IMR-90 (cell line): ENCODE data around the gene CEACAM3. TPM values are rescaled to one million over a fixed set of nuclear protein-coding genes. Genes with fewer than 3 reads are reported as not detected.

Experiments
- ATAC-seq: fragments of 200-7000 bp; cut with Tn5 transposase; 2 replicates; pipeline ENCODE4 v1.9.1; 2020; ENCODE audit warnings: low read depth, mild to moderate bottlenecking, moderate library complexity
- BruUV-seq: library from RNA; stranded (reverse); fragments of 400-500 nt; replicated peaks from 2 replicates; lab custom pipeline; 2021; lab: Mats Ljungman, UMichigan
- CTCF ChIA-PET: fragments of 300-600 bp; formaldehyde crosslinking; extraction: SDS; loops from one replicate; lab custom pipeline; 2021; ENCODE audit warnings: antibody characterized with exemption; lab: Yijun Ruan, JAX
- POLR2A ChIA-PET: fragments of 300-600 bp; sonication (Branson Sonifier 250); formaldehyde crosslinking; loops from one replicate; lab custom pipeline; 2022; ENCODE audit warnings: antibody characterized with exemption; ENCODE audit not compliant: unreplicated experiment; lab: Charles Lee
- DNase-seq: peaks from one replicate; pipeline ENCODE4 v3.0.0; 2013
- H2AFZ ChIP-seq: replicated peaks from 2 replicates; pipeline ENCODE3; 2013; ENCODE audit warnings: low read length, mild to moderate bottlenecking; ENCODE audit not compliant: poor library complexity
- H2AK5ac ChIP-seq: 2 replicates; pipeline ENCODE4 v1.6.1; 2013; ENCODE audit warnings: low read depth, low read length, inconsistent platforms
- H2AK9ac ChIP-seq: replicated peaks from 2 replicates; pipeline ENCODE3; 2013; ENCODE audit warnings: mild to moderate bottlenecking, low read depth, low read length, moderate library complexity; ENCODE audit not compliant: poor library complexity
- H2BK120ac ChIP-seq: 2 replicates; pipeline ENCODE4 v1.6.1; 2013; ENCODE audit warnings: low read depth, low read length, inconsistent platforms
- H2BK15ac ChIP-seq: 3 replicates; pipeline ENCODE4 v1.6.1; 2013; ENCODE audit warnings: low read depth, low read length, inconsistent platforms
- H2BK20ac ChIP-seq: 2 replicates; pipeline ENCODE4 v1.6.1; 2013; ENCODE audit warnings: low read depth, mild to moderate bottlenecking, inconsistent platforms, low read length, moderate library complexity
- H2BK5ac ChIP-seq: 2 replicates; pipeline ENCODE4 v1.6.1; 2013; ENCODE audit warnings: mild to moderate bottlenecking, low read depth, low read length, inconsistent platforms; ENCODE audit not compliant: poor library complexity, severe bottlenecking
- H3K14ac ChIP-seq: replicated peaks from 2 replicates; pipeline ENCODE4 v1.6.1; 2013; ENCODE audit warnings: low read depth, low read length, inconsistent platforms
- H3K18ac ChIP-seq: 2 replicates; pipeline ENCODE4 v1.6.1; 2013; ENCODE audit warnings: low read depth, low read length, control low read depth
- H3K23ac ChIP-seq: 2 replicates; pipeline ENCODE4 v1.6.1; 2013; ENCODE audit warnings: low read depth, low read length, inconsistent platforms
- H3K27ac ChIP-seq: 2 replicates; pipeline ENCODE4 v1.5.1; 2013; ENCODE audit warnings: mild to moderate bottlenecking, control low read depth, low read length; ENCODE audit not compliant: insufficient read depth
- H3K27me3 ChIP-seq: 2 replicates; pipeline ENCODE4 v1.6.1; 2013; ENCODE audit warnings: low read length; ENCODE audit not compliant: control insufficient read depth, insufficient read depth
- H3K36me3 ChIP-seq: 2 replicates; pipeline ENCODE4 v1.6.1; 2013; ENCODE audit warnings: low read length, mixed read lengths; ENCODE audit not compliant: control insufficient read depth, insufficient read depth
- H3K4ac ChIP-seq: 2 replicates; pipeline ENCODE4 v1.6.1; 2013; ENCODE audit warnings: low read depth, low read length, inconsistent platforms
- H3K4me1 ChIP-seq: 2 replicates; pipeline ENCODE4 v1.6.1; 2013; ENCODE audit warnings: low read length, mixed read lengths; ENCODE audit not compliant: control insufficient read depth, insufficient read depth
- H3K4me2 ChIP-seq: 2 replicates; pipeline ENCODE4 v1.6.1; 2013; ENCODE audit warnings: low read depth, mild to moderate bottlenecking, control low read depth, low read length, moderate library complexity
- H3K4me3 ChIP-seq: 2 replicates; pipeline ENCODE4 v1.5.1; 2013; ENCODE audit warnings: low read depth, mild to moderate bottlenecking, control low read depth, low read length, moderate library complexity; ENCODE audit not compliant: insufficient read depth
- H3K56ac ChIP-seq: 2 replicates; pipeline ENCODE4 v1.6.1; 2013; ENCODE audit warnings: low read length, inconsistent platforms; ENCODE audit not compliant: insufficient read depth; ENCODE audit errors: extremely low read depth
- H3K79me1 ChIP-seq, 2 experiments: 2 replicates each; pipeline ENCODE4 v1.6.1; 2013; ENCODE audit warnings: low read length in 2 of 2, inconsistent platforms in 1 of 2, low read depth in 1 of 2
- H3K9ac ChIP-seq: 2 replicates; pipeline ENCODE4 v1.6.1; 2013; ENCODE audit warnings: low read depth, low read length, control low read depth
- H3K9me1 ChIP-seq: 2 replicates; pipeline ENCODE4 v1.6.1; 2013; ENCODE audit warnings: low read length, inconsistent platforms; ENCODE audit not compliant: insufficient read depth
- H3K9me3 ChIP-seq: 2 replicates; pipeline ENCODE4 v1.6.1; 2013; ENCODE audit warnings: low read length; ENCODE audit not compliant: control insufficient read depth, insufficient read depth
- H4K20me1 ChIP-seq: 2 replicates; pipeline ENCODE4 v1.6.1; 2013; ENCODE audit warnings: low read length, inconsistent platforms; ENCODE audit not compliant: insufficient read depth
- H4K5ac ChIP-seq: 2 replicates; pipeline ENCODE4 v1.6.1; 2013; ENCODE audit warnings: mild to moderate bottlenecking, low read depth, low read length, control low read depth
- H4K8ac ChIP-seq, 2 experiments: 2 replicates each; pipeline ENCODE4 v1.6.1; 2013; ENCODE audit warnings: low read depth in 2 of 2, low read length in 2 of 2, control low read depth in 1 of 2, inconsistent platforms in 1 of 2
- H4K91ac ChIP-seq: 2 replicates; pipeline ENCODE4 v1.6.1; 2013; ENCODE audit warnings: low read depth, low read length, inconsistent platforms; ENCODE audit not compliant: insufficient read depth
- BHLHE40 ChIP-seq: fragments of 150-350 bp; IDR thresholded peaks from 2 replicates; pipeline ENCODE4 v1.6.1; 2016; ENCODE audit warnings: mild to moderate bottlenecking, low read depth, low read length
- CEBPB ChIP-seq: IDR thresholded peaks from 2 replicates; pipeline ENCODE4 v1.6.1; 2012; ENCODE audit warnings: low read depth, low read length, improper control_type of control experiment
- CTCF ChIP-seq: conservative IDR thresholded peaks from 2 replicates; pipeline ENCODE4 v1.5.1; 2012; ENCODE audit warnings: mild to moderate bottlenecking, low read depth, low read length, improper control_type of control experiment
- ELK1 ChIP-seq: fragments of 150-350 bp; IDR thresholded peaks from 2 replicates; pipeline ENCODE4 v1.6.1; 2016; ENCODE audit warnings: low read depth, mild to moderate bottlenecking, low read length, moderate library complexity, borderline replicate concordance
- FOS ChIP-seq: fragments of 150-350 bp; IDR thresholded peaks from 2 replicates; pipeline ENCODE4 v1.6.1; 2016; ENCODE audit warnings: low read depth, low read length
- MAFK ChIP-seq: IDR thresholded peaks from 2 replicates; pipeline ENCODE4 v1.6.1; 2012; ENCODE audit warnings: low read depth, low read length, improper control_type of control experiment
- MAZ ChIP-seq: IDR thresholded peaks from 2 replicates; pipeline ENCODE4 v1.6.1; 2012; ENCODE audit warnings: low read depth, mild to moderate bottlenecking, low read length, improper control_type of control experiment, moderate library complexity, borderline replicate concordance
- NFE2L2 ChIP-seq: fragments of 150-350 bp; IDR thresholded peaks from 2 replicates; pipeline ENCODE4 v1.6.1; 2016; ENCODE audit warnings: low read depth, mild to moderate bottlenecking, low read length
- POLR2A ChIP-seq: IDR thresholded peaks from 2 replicates; pipeline ENCODE4 v1.6.1; 2012; ENCODE audit warnings: mild to moderate bottlenecking, low read depth, low read length
- RAD21 ChIP-seq: IDR thresholded peaks from 2 replicates; pipeline ENCODE4 v1.6.1; 2012; ENCODE audit warnings: low read length, improper control_type of control experiment
- RCOR1 ChIP-seq: IDR thresholded peaks from 2 replicates; pipeline ENCODE4 v1.6.1; 2012; ENCODE audit warnings: mild to moderate bottlenecking, low read length, improper control_type of control experiment; ENCODE audit not compliant: insufficient replicate concordance
- RFX5 ChIP-seq: IDR thresholded peaks from 2 replicates; pipeline ENCODE4 v1.8.0; 2012; ENCODE audit warnings: low read depth, mild to moderate bottlenecking, low read length, moderate library complexity
- SMC3 ChIP-seq: fragments of 150-350 bp; IDR thresholded peaks from 2 replicates; pipeline ENCODE4 v1.6.1; 2016; ENCODE audit warnings: low read depth, mild to moderate bottlenecking, antibody characterized with exemption, low read length, moderate library complexity
- USF2 ChIP-seq: fragments of 150-350 bp; IDR thresholded peaks from 2 replicates; pipeline ENCODE4 v1.6.1; 2017; ENCODE audit warnings: mild to moderate bottlenecking, antibody characterized with exemption, low read length, low read depth
- WGBS, 2 experiments: methylation state at CpG; one replicate each; pipeline versions ENCODE4 v1.1.5 to v1.1.7; 2013; ENCODE audit warnings: missing lambda C conversion rate in 2 of 2; ENCODE audit not compliant: insufficient read length in 1 of 2; ENCODE audit errors: extremely low coverage in 2 of 2; 5-methylcytosine and 5-hydroxymethylcytosine counted together
- dilution Hi-C: fragments of 300-500 bp; cut with HindIII; formaldehyde crosslinking; loops from one replicate; pipeline ENCODE4 v1.14.3; 2018; ENCODE audit warnings: low sequenced_read_pairs; ENCODE audit not compliant: unreplicated experiment
- in situ Hi-C: fragments of 300-500 bp; cut with MboI; formaldehyde crosslinking; loops from 3 replicates; pipeline ENCODE4 v1.14.3; 2019; ENCODE audit warnings: low sequenced_read_pairs, inconsistent platforms, mixed read lengths
- intact Hi-C: fragments of 100-400 bp; cut with micrococcal nuclease; formaldehyde crosslinking; loops from 2 replicates; pipeline ENCODE4 v1.10.0; 2022
- polyA plus RNA-seq, 3 experiments: library from polyadenylated mRNA; depleted of rRNA; stranded (reverse); fragments of >200 nt; gene quantifications; 2 replicates each; pipeline ENCODE4 v1.2.3, GENCODE V29; 2012; ENCODE audit warnings: low replicate concordance in 1 of 3
- total RNA-seq: library from RNA; depleted of rRNA; stranded (reverse); fragments of >200 nt; gene quantifications from 2 replicates; pipeline ENCODE4 v1.2.3, GENCODE V29; 2012

CEACAM3 gene
- total and polyA plus RNA-seq, 2 of the 4 experiments (the other 2 are of a cell fraction), result not detected

- no peak overlapping the region for H2BK5ac ChIP-seq
- in situ Hi-C loops (no loop called here), dilution Hi-C loops (no loop called here), intact Hi-C loops (no loop called here)
- no peak overlapping the region for H3K23ac ChIP-seq
- no peak overlapping the region for H3K14ac ChIP-seq
- H3K56ac ChIP-seq, result no peak overlapping the region
- peaks cover 47% of the 10 kb centered on the region for H3K27me3 ChIP-seq
- H3K18ac ChIP-seq, result no peak overlapping the region
- no peak overlapping the region for H3K9ac ChIP-seq
- H3K79me1 ChIP-seq, result no peaks in the 10 kb centered on the region
- no peak overlapping the region for H2BK15ac ChIP-seq
- H3K4me1 ChIP-seq, result no peaks in the 10 kb centered on the region
- H2BK120ac ChIP-seq, result no peak overlapping the region
- no peak overlapping the region for H4K91ac ChIP-seq
- H3K9me3 ChIP-seq, result no peaks in the 10 kb centered on the region
- H3K4me2 ChIP-seq, result no peak overlapping the region
- POLR2A ChIA-PET, result no interaction called here
- CTCF ChIA-PET, result no interaction called here
- H3K36me3 ChIP-seq, result no peaks in the 10 kb centered on the region
- H4K8ac ChIP-seq, result no peak overlapping the region
- no TSS peak for BruUV-seq
- H3K4me3 ChIP-seq, result no peak overlapping the region
- no peak for ATAC-seq
- no CpG with 5 or more reads among the region's 2 CpGs for WGBS, 2 experiments
- H4K5ac ChIP-seq, result no peak overlapping the region
- no peak overlapping the region for H2BK20ac ChIP-seq
- no peak overlapping the region for H2AFZ ChIP-seq
- DNase-seq, result no peak
- TF ChIP-seq MAZ (no peak), USF2 (no peak), CTCF (no peak), RCOR1 (no peak), MAFK (no peak), POLR2A (no peak), FOS (no peak), NFE2L2 (no peak), CEBPB (no peak), RAD21 (no peak), SMC3 (no peak), RFX5 (no peak), ELK1 (no peak), BHLHE40 (no peak)
- H3K4ac ChIP-seq, result no peak overlapping the region
- no peak overlapping the region for H2AK9ac ChIP-seq
- no peak overlapping the region for H2AK5ac ChIP-seq
- H4K20me1 ChIP-seq, result no peaks in the 10 kb centered on the region
- no peaks in the 10 kb centered on the region for H3K9me1 ChIP-seq
- H3K27ac ChIP-seq, result no peak overlapping the region
These were observed 57.4 kb downstream of the CEACAM3 start for GRCh38 chr19:41853768-41854167.
